ENCODE data around the gene LIMCH1. TPM values are rescaled to one million over a fixed set of nuclear protein-coding genes. Genes with fewer than 3 reads are reported as not detected.
"Not testable (repeated sequence)": the region's sequence is repeated elsewhere in the genome, so short reads cannot be mapped to it uniquely, and the experiment has no call there.

Gene LIMCH1, protein sequence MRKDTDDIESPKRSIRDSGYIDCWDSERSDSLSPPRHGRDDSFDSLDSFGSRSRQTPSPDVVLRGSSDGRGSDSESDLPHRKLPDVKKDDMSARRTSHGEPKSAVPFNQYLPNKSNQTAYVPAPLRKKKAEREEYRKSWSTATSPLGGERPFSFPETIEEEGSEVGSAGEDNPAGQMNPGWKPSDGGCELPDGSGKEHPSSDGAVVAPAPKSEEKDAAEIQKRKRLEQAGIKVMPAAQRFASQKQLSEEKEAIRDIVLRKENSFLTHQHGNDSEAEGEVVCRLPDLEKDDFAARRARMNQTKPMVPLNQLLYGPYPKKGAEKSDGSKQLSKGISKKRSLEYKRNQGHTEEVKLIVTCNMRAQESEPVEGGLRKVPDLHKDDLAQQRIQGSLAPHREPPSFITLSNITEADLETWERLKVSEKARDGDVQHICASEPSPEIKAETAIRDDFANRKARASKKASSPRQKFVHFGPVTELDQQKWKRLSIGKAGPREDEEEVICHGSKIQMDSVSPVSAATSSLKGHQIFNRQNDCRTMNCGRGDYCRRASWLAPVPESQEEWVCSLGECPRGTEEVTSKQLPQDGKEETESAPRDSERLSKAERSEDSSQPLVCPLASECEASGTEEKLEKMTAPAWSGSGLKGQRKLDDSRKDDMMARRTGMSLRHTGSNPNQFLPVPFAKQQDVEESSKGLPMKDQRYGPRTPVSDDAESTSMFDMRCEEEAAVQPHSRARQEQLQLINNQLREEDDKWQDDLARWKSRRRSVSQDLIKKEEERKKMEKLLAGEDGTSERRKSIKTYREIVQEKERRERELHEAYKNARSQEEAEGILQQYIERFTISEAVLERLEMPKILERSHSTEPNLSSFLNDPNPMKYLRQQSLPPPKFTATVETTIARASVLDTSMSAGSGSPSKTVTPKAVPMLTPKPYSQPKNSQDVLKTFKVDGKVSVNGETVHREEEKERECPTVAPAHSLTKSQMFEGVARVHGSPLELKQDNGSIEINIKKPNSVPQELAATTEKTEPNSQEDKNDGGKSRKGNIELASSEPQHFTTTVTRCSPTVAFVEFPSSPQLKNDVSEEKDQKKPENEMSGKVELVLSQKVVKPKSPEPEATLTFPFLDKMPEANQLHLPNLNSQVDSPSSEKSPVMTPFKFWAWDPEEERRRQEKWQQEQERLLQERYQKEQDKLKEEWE (N-terminal part only)
- under 1 TPM in 1 of 3 donors, not detected in 2; 0.05 TPM for total RNA-seq
- 0.36 TPM for total RNA-seq (2013)

DNA sequence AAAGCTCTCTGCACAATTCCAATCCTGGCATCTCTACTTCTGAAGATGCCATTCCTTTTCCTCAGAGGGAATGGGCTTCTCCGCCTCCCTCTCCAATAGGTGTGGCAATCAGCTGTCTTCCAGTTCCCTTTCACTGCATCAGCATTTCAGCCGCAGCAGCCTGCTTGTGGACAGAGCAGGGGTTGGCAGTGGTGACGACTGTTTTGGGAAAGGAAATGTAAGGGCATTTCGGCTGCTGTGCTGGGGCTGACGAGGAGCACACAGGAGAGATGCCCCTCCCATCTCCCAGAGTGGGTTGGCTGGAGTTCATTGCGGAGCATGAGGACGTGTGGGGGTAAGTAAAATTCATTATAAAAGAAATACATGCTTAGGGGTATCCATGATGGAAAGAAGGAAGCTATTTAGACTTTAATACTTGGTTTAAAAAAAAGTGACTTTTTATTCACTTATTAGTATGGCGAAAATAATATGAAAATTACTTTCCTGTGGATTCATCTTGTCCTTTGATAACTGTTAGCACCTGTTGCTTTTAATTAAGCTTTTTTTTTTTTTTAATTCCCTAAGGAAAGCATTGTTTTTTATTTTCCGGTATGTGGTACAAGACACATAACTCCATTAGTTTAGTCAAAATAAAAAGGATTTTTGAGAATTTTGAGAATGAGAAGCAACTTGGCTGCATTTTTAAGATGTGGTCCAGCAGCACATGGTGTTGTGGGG is at the start of gene LIMCH1:
Gene LIMCH1 (plus strand): TSS at position 141 of the 717 bp plus-strand sequence. CDS start 67,839 bp downstream, outside the sequence.
- H3K27ac ChIP-seq (ENCODE audit: low read length), result no peak within 1 kb of the TSS
- Mint-ChIP-seq H3K4me3 (no peak within 1 kb of the TSS), H3K27me3 (ENCODE audit: low read depth in 2 of 2) (no peaks in the 10 kb centered on the region), H3K36me3 (no peaks in the 10 kb centered on the region), H3K4me1 (no peaks in the 10 kb centered on the region), H3K9me3 (peaks cover 0 to 3% of the 10 kb centered on the region in 2 donors), H3K27ac (no peak within 1 kb of the TSS)
- ATAC-seq (no peak), DNase-seq (no peak)
- 12% methylated on average over 7 of the region's 9 CpGs for WGBS (ENCODE audit: insufficient coverage)
- H3K4me1 ChIP-seq (ENCODE audit: control insufficient read depth, insufficient read depth, low read length), result no peaks in the 10 kb centered on the region
- H3K27me3 ChIP-seq (ENCODE audit: control insufficient read depth, insufficient read depth, low read length), result no peaks in the 10 kb centered on the region
- no peak within 1 kb of the TSS for H3K4me3 ChIP-seq (ENCODE audit: low read length)
- H3K36me3 ChIP-seq (ENCODE audit: control insufficient read depth, insufficient read depth, low read length), result no peaks in the 10 kb centered on the region
- intact Hi-C loops (cut with micrococcal nuclease), result no loop called here
- no peaks in the 10 kb centered on the region for H3K9me3 ChIP-seq (ENCODE audit: control insufficient read depth, insufficient read depth, low read length)
- TF ChIP-seq, protein P1, sequence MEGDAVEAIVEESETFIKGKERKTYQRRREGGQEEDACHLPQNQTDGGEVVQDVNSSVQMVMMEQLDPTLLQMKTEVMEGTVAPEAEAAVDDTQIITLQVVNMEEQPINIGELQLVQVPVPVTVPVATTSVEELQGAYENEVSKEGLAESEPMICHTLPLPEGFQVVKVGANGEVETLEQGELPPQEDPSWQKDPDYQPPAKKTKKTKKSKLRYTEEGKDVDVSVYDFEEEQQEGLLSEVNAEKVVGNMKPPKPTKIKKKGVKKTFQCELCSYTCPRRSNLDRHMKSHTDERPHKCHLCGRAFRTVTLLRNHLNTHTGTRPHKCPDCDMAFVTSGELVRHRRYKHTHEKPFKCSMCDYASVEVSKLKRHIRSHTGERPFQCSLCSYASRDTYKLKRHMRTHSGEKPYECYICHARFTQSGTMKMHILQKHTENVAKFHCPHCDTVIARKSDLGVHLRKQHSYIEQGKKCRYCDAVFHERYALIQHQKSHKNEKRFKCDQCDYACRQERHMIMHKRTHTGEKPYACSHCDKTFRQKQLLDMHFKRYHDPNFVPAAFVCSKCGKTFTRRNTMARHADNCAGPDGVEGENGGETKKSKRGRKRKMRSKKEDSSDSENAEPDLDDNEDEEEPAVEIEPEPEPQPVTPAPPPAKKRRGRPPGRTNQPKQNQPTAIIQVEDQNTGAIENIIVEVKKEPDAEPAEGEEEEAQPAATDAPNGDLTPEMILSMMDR (IDR thresholded peaks at IDR 0.05), result no peak

DNA sequence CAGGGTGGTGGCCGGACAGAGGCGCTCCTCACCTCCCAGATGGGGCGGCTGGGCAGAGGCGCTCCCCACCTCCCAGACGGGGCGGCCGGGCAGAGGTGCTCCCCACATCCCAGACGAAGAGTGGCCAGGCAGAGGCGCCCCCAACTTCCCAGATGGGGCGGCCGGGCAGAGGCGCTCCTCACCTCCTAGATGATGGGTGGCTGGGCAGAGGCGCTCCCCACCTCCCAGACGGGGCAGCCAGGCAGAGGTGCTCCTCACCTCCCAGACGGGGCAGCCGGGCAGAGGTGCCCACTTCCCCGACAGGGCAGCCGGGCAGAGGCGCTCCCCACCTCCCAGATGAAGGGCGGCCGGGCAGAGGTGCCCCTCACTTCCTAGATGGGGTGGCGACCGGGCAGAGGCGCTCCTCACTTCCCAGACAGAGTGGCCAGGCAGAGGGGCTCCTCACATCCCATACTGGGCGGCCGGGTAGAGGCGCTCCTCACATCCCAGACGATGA is 46.8 kb upstream of the LIMCH1 start:
- H3K9me3 Mint-ChIP-seq; H3K27ac ChIP-seq (ENCODE audit: low read length); H3K27me3 Mint-ChIP-seq (ENCODE audit: low read depth in 2 of 2); H3K4me1 Mint-ChIP-seq; H3K4me3 ChIP-seq (ENCODE audit: low read length); DNase-seq; H3K9me3 ChIP-seq (ENCODE audit: control insufficient read depth, insufficient read depth, low read length); H3K36me3 ChIP-seq (ENCODE audit: control insufficient read depth, insufficient read depth, low read length); intact Hi-C loops (cut with micrococcal nuclease); H3K36me3 Mint-ChIP-seq; H3K27ac Mint-ChIP-seq; H3K4me3 Mint-ChIP-seq; H3K27me3 ChIP-seq (ENCODE audit: control insufficient read depth, insufficient read depth, low read length); H3K4me1 ChIP-seq (ENCODE audit: control insufficient read depth, insufficient read depth, low read length); ATAC-seq: not testable (repeated sequence)
- WGBS (ENCODE audit: insufficient coverage), result 96% methylated on average over 28 of the region's 28 CpGs

DNA sequence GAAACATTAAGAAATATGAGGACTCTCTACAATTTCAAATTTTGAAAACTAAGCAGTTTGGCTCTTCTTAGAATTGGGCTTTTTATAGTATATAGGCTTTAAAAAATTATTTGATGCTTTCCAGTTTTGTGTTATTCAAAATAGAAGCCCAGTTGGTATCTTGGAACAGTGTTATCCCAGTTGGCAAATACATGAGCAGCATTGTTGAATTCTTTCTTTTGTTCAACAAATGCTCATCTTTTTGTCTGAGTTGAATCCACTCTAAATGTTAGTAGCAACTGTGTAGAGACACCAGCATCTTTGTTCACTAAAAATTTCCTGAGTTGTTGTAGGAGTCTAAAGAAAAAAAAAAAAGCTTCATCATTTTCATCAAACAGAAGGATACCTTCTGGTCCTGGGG is 41.0 kb upstream of the LIMCH1 start:
- no peak overlapping the region for H3K4me3 Mint-ChIP-seq
- Histone ChIP-seq H3K27me3 (ENCODE audit: control insufficient read depth, insufficient read depth, low read length) (no peaks in the 10 kb centered on the region), H3K27ac (ENCODE audit: low read length) (no peak overlapping the region), H3K4me3 (ENCODE audit: low read length) (no peak overlapping the region), H3K4me1 (ENCODE audit: control insufficient read depth, insufficient read depth, low read length) (no peaks in the 10 kb centered on the region), H3K36me3 (ENCODE audit: control insufficient read depth, insufficient read depth, low read length) (no peaks in the 10 kb centered on the region), H3K9me3 (ENCODE audit: control insufficient read depth, insufficient read depth, low read length) (no peaks in the 10 kb centered on the region)
- H3K4me1 Mint-ChIP-seq, result no peaks in the 10 kb centered on the region
- H3K27ac Mint-ChIP-seq, result no peak overlapping the region
- no peak for ATAC-seq
- TF ChIP-seq, protein P1 (IDR thresholded peaks at IDR 0.05), result no peak
- no peak for DNase-seq
- H3K9me3 Mint-ChIP-seq, result peaks cover 0 to 2% of the 10 kb centered on the region in 2 donors
- no peaks in the 10 kb centered on the region for H3K27me3 Mint-ChIP-seq (ENCODE audit: low read depth in 2 of 2)
- no peaks in the 10 kb centered on the region for H3K36me3 Mint-ChIP-seq
- intact Hi-C loops (cut with micrococcal nuclease), result no loop called here
